HepG2 (cell line): Measurements from ENCODE around the gene PRR14. TPM values are rescaled to one million over a fixed set of nuclear protein-coding genes. Genes with fewer than 3 reads are reported as not detected.

Experiments
- ATAC-seq: fragments of 200-7000 bp; cut with Tn5 transposase; 3 replicates; pipeline ENCODE4 v1.9.1; 2020; ENCODE audit warnings: mild to moderate bottlenecking, moderate library complexity
- BruUV-seq: library from RNA; stranded (reverse); fragments of 400-500 nt; replicated peaks from 2 replicates; lab custom pipeline; 2021; lab: Mats Ljungman, UMichigan
- CTCF ChIA-PET: fragments of 300-600 bp; formaldehyde crosslinking; extraction: SDS; loops from one replicate; lab custom pipeline; 2021; ENCODE audit warnings: low total read pairs, inconsistent platforms, low intra/inter-chr PET ratio; lab: Yijun Ruan, JAX
- POLR2A ChIA-PET: fragments of 350-600 bp; sonication (Branson Sonifier 250); formaldehyde crosslinking; loops from one replicate; lab custom pipeline; 2020; ENCODE audit warnings: antibody characterized with exemption, inconsistent platforms; lab: Yijun Ruan, JAX
- DNase-seq: peaks from one replicate; pipeline ENCODE4 v3.0.0-alpha.2; 2015; ENCODE audit warnings: low spot score
- FAIRE-seq: peaks from 3 replicates; lab custom pipeline; 2011; peaks lifted over from hg19 to GRCh38; lab: Jason Lieb, UNC
- H2AFZ ChIP-seq: one replicate; pipeline ENCODE4 v1.6.1; 2011; ENCODE audit warnings: low read length, inconsistent platforms
- H3K27ac ChIP-seq: fragments of 300-600 bp; 3 replicates; pipeline ENCODE4 v1.8.0; 2011; ENCODE audit warnings: mixed run types, mild to moderate bottlenecking, mixed read lengths, low read length, inconsistent platforms; ENCODE audit not compliant: insufficient read depth; ENCODE audit errors: extremely low read length
- H3K27me3 ChIP-seq, 2 experiments: fragments of 200-600 bp in 1 of 2; 2 replicates in 1 of 2; 3 replicates in 1 of 2; pipeline versions ENCODE4 v1.6.0 to v1.8.0; 2011; ENCODE audit warnings: low read length in 2 of 2, mild to moderate bottlenecking in 2 of 2, moderate library complexity in 2 of 2, inconsistent platforms in 1 of 2; ENCODE audit not compliant: insufficient read depth in 2 of 2, control insufficient read depth in 1 of 2
- H3K36me3 ChIP-seq, 2 experiments: fragments of 200-600 bp in 1 of 2; replicated peaks in 1 of 2; 2 replicates in 1 of 2; 3 replicates in 1 of 2; pipeline versions ENCODE4 v1.5.1 to v1.8.0; 2011; ENCODE audit warnings: low read length in 2 of 2, inconsistent platforms in 1 of 2; ENCODE audit not compliant: insufficient read depth in 2 of 2, control insufficient read depth in 1 of 2
- H3K4me1 ChIP-seq: 2 replicates; pipeline ENCODE4 v1.5.1; 2012; ENCODE audit warnings: low read length, inconsistent platforms; ENCODE audit not compliant: insufficient read depth
- H3K4me2 ChIP-seq: 2 replicates; pipeline ENCODE4 v1.6.0; 2011; ENCODE audit warnings: low read depth, low read length, inconsistent platforms
- H3K4me3 ChIP-seq, 3 experiments: fragments of 200-600 bp in 1 of 3; sonication (generic), shearing (Covaris generic) in 1 of 3; replicated peaks in 1 of 3; 2 replicates each; pipeline ENCODE4 v1.5.1; 2011 to 2016; ENCODE audit warnings: low read length in 3 of 3, inconsistent platforms in 2 of 3, low read depth in 2 of 3, mild to moderate bottlenecking in 2 of 3, control low read depth in 1 of 3, mixed read lengths in 1 of 3; ENCODE audit not compliant: insufficient read depth in 1 of 3
- H3K79me2 ChIP-seq: one replicate; pipeline ENCODE4 v1.6.1; 2011; ENCODE audit warnings: low read length, inconsistent platforms; ENCODE audit not compliant: insufficient read depth
- H3K9ac ChIP-seq: 2 replicates; pipeline ENCODE4 v1.6.0; 2011; ENCODE audit warnings: mild to moderate bottlenecking, low read depth, low read length, inconsistent platforms; ENCODE audit not compliant: insufficient read depth
- H3K9me3 ChIP-seq: 2 replicates; pipeline ENCODE4 v1.5.1; 2012; ENCODE audit warnings: mild to moderate bottlenecking, low read length
- H4K20me1 ChIP-seq: 2 replicates; pipeline ENCODE4 v1.6.0; 2011; ENCODE audit warnings: inconsistent platforms, mild to moderate bottlenecking, low read length, moderate library complexity; ENCODE audit not compliant: insufficient read depth
- DNMT3B ChIP-seq: conservative IDR thresholded peaks from 2 replicates; pipeline ENCODE4 v1.6.1; 2016; ENCODE audit warnings: missing biosample characterization, control low read depth
- DRAP1 ChIP-seq: IDR thresholded peaks from 2 replicates; pipeline ENCODE4 v1.6.1; 2016; ENCODE audit warnings: missing genetic modification reagents, missing compliant biosample characterization
- EHMT2 ChIP-seq: fragments of 200-600 bp; sonication (generic); IDR thresholded peaks from 2 replicates; pipeline ENCODE4 v1.7.0; 2017; ENCODE audit warnings: antibody characterized with exemption, low read depth, low read length, borderline replicate concordance
- HNRNPH1 ChIP-seq: fragments of 200-400 bp; formaldehyde crosslinking; optimal IDR thresholded peaks from 2 replicates; pipeline ENCODE3; 2017; ENCODE audit warnings: mild to moderate bottlenecking, low read depth, low read length
- HNRNPL ChIP-seq: fragments of 200-400 bp; formaldehyde crosslinking; IDR thresholded peaks from 2 replicates; pipeline ENCODE4 v1.6.1; 2017; ENCODE audit warnings: mild to moderate bottlenecking, low read depth, low read length
- IKZF4 ChIP-seq: sonication (generic); formaldehyde crosslinking; IDR thresholded peaks from 2 replicates; pipeline ENCODE4 v1.5.1; 2020; ENCODE audit warnings: borderline replicate concordance, mild to moderate bottlenecking, low read depth, missing genetic modification reagents; ENCODE audit errors: not compliant biosample characterization
- MATR3 ChIP-seq: sonication (generic); formaldehyde crosslinking; IDR thresholded peaks from 2 replicates; pipeline ENCODE4 v1.4.0; 2020; ENCODE audit warnings: missing genetic modification reagents
- NCOR1 ChIP-seq: fragments of 200-600 bp; sonication (generic); IDR thresholded peaks from 2 replicates; pipeline ENCODE4 v1.7.0; 2017; ENCODE audit warnings: antibody characterized with exemption, low read length, borderline replicate concordance
- NFATC3 ChIP-seq: sonication (generic); formaldehyde crosslinking; IDR thresholded peaks from 2 replicates; pipeline ENCODE4 v1.5.1; 2020; ENCODE audit warnings: mild to moderate bottlenecking, missing genetic modification reagents
- NFE2 ChIP-seq: sonication (generic); formaldehyde crosslinking; IDR thresholded peaks from 2 replicates; pipeline ENCODE4 v1.4.0; 2020; ENCODE audit warnings: missing genetic modification reagents
- NFE2L1 ChIP-seq: sonication (generic); formaldehyde crosslinking; IDR thresholded peaks from 2 replicates; pipeline ENCODE4 v1.4.0; 2020; ENCODE audit warnings: missing genetic modification reagents, mild to moderate bottlenecking, borderline replicate concordance
- NFYC ChIP-seq: IDR thresholded peaks from 2 replicates; pipeline ENCODE4 v1.6.1; 2016; ENCODE audit warnings: missing genetic modification reagents, missing compliant biosample characterization
- ZNF3 ChIP-seq: IDR thresholded peaks from 2 replicates; pipeline ENCODE4 v1.7.0; 2017; ENCODE audit warnings: inconsistent platforms
- ZNF350 ChIP-seq: sonication (generic); formaldehyde crosslinking; IDR thresholded peaks from 2 replicates; pipeline ENCODE4 v1.4.0; 2020; ENCODE audit warnings: mild to moderate bottlenecking, low read depth, missing genetic modification reagents, borderline replicate concordance
- ZNF501 ChIP-seq: sonication (generic); formaldehyde crosslinking; IDR thresholded peaks from 2 replicates; pipeline ENCODE4 v1.5.1; 2020; ENCODE audit warnings: mild to moderate bottlenecking, moderate library complexity, missing genetic modification reagents
- ZNF678 ChIP-seq: sonication (generic); formaldehyde crosslinking; IDR thresholded peaks from 2 replicates; pipeline ENCODE4 v1.4.0; 2020; ENCODE audit warnings: mild to moderate bottlenecking, missing genetic modification reagents
- ZNF691 ChIP-seq: sonication (generic); formaldehyde crosslinking; IDR thresholded peaks from 2 replicates; pipeline ENCODE4 v1.4.0; 2020; ENCODE audit warnings: missing genetic modification reagents, low read depth, mild to moderate bottlenecking, borderline replicate concordance
- ZNF710 ChIP-seq: sonication (generic); formaldehyde crosslinking; IDR thresholded peaks from 2 replicates; pipeline ENCODE4 v1.5.0; 2020; ENCODE audit warnings: mild to moderate bottlenecking, missing genetic modification reagents, borderline replicate concordance
- ZNF713 ChIP-seq: sonication (generic); formaldehyde crosslinking; IDR thresholded peaks from 2 replicates; pipeline ENCODE4 v1.4.0; 2020; ENCODE audit warnings: mild to moderate bottlenecking, missing genetic modification reagents
- ZNF768 ChIP-seq: sonication (generic); formaldehyde crosslinking; IDR thresholded peaks from 2 replicates; pipeline ENCODE4 v1.4.0; 2020; ENCODE audit warnings: missing genetic modification reagents
- WGBS: methylation state at CpG from one replicate; pipeline ENCODE4 v1.1.6; 2017; ENCODE audit warnings: low lambda C conversion rate; 5-methylcytosine and 5-hydroxymethylcytosine counted together
- in situ Hi-C: cut with HindIII; loops from 2 replicates; pipeline ENCODE4 v1.10.0; 2017; ENCODE audit warnings: low pct_unique_long_range_greater_than_20kb; ENCODE audit not compliant: extremely low pct_ligation_motif_present
- intact Hi-C: fragments of 100-400 bp; cut with micrococcal nuclease; formaldehyde crosslinking; loops from one replicate; pipeline ENCODE4 v1.10.0; 2022; ENCODE audit not compliant: unreplicated experiment
- polyA plus RNA-seq, 8 experiments: library from polyadenylated mRNA; depleted of rRNA in 3 of 8; stranded (reverse) in 7 of 8; unstranded in 1 of 8; fragments of >200 nt; fragmentation: Illumina TruSeq in 4 of 8; extraction: Trizol in 4 of 8; gene quantifications; 2 replicates each; pipeline versions ENCODE4 v1.2.1 to v1.2.3, GENCODE V29; 2011 to 2016; ENCODE audit warnings: low read depth in 4 of 8, missing spikeins in 1 of 8, mixed read lengths in 1 of 8; ENCODE audit not compliant: insufficient read depth in 1 of 8
- total RNA-seq, 5 experiments: library from RNA; depleted of rRNA; stranded (reverse); fragments of >200 nt; fragmentation: Illumina TruSeq; extraction: Trizol; gene quantifications; 2 replicates each; pipeline ENCODE4 v1.2.3, GENCODE V29; 2016; ENCODE audit warnings: low read depth in 1 of 5

PRR14 gene
- total and polyA plus RNA-seq, 2 of the 13 experiments (the other 11 are each of a cell fraction or from before 2014, with no cell fraction given): 8.4 to 11.0 TPM

GRCh38 chr16:30657866-30658730, 7.3 kb downstream of the PRR14 start, which contains the start of gene FBRS:
TSS of gene FBRS (plus strand) at chr16:30658431. CDS start at chr16:30659519, 1,088 bp downstream.
- WGBS: under 1% methylated on average over 34 of the region's 86 CpGs
- FAIRE-seq: peak; percentile 97
- no peak within 1 kb of the TSS for H2AFZ ChIP-seq
- peak; percentile 65; the same call in 1 of the 2 replicates for TF ChIP-seq ZNF678 (CRISPR knock-in tag)
- no peak for TF ChIP-seq NFATC3 (CRISPR knock-in tag)
- peak; percentile 85; the same call in 1 of the 2 replicates for TF ChIP-seq ZNF710
- peak; percentile 90 for TF ChIP-seq HNRNPH1
- TF ChIP-seq HNRNPL: peak; percentile 57; the same call in 1 of the 2 replicates
- TF ChIP-seq DRAP1 (CRISPR knock-in tag): peak; percentile 86
- TF ChIP-seq NFYC (CRISPR knock-in tag): peak; percentile 92
- TF ChIP-seq ZNF3 (CRISPR knock-in tag): peak; percentile 5; the same call in 1 of the 2 replicates
- TF ChIP-seq NCOR1: peak; percentile 57; the same call in 1 of the 2 replicates
- TF ChIP-seq ZNF768: 0 out of 2 replicates have a peak, but pooled peaks have one; percentile 51
- 0 out of 2 replicates have a peak, but pooled peaks have one; percentile 0 for TF ChIP-seq NFE2 (CRISPR knock-in tag)
- peak; percentile 47 for TF ChIP-seq ZNF691 (CRISPR knock-in tag)
- TF ChIP-seq EHMT2: no peak
- TF ChIP-seq DNMT3B (CRISPR knock-in tag): no peak
- no peak for TF ChIP-seq IKZF4 (CRISPR knock-in tag)
- TF ChIP-seq ZNF501 (CRISPR knock-in tag): peak; percentile 77
- TF ChIP-seq ZNF713 (CRISPR knock-in tag): peak; percentile 21; the same call in 1 of the 2 replicates
- TF ChIP-seq MATR3 (CRISPR knock-in tag): no peak
- TF ChIP-seq ZNF350: peak; percentile 78
- no peak for TF ChIP-seq NFE2L1 (CRISPR knock-in tag)

More at GRCh38 chr16:30657866-30658730, 7.3 kb downstream of the PRR14 start, which contains the start of gene FBRS:
- Histone ChIP-seq H3K4me3 (peak within 1 kb of the TSS; percentile 78 to 89 (median 82)), H3K9me3 (no peaks in the 10 kb centered on the region), H3K4me2 (peak within 1 kb of the TSS; percentile 92), H3K4me1 (peaks cover 36% of the 10 kb centered on the region), H3K79me2 (peaks cover 37% of the 10 kb centered on the region), H3K27me3 (no peaks in the 10 kb centered on the region; a peak in 1 of 5 replicates), H3K36me3 (peaks cover 28 to 54% of the 10 kb centered on the region in 2 experiments), H3K9ac (peak within 1 kb of the TSS; percentile 91), H4K20me1 (peaks cover 24% of the 10 kb centered on the region; the same call in 1 of the 2 replicates), H3K27ac (peak within 1 kb of the TSS; percentile 93)
- POLR2A ChIA-PET: interaction anchor here (0.6 to 2.2 kb wide), 38 partner anchors 8 to 593 kb away, joined by 3 to 18 read pairs (median 6); partner anchors contain the start of genes ALDOA, CD2BP2, DCTPP1 and FBXL19
- DNase-seq: peak; percentile 100
- intact Hi-C loops (loop anchor here (1.0 to 10.0 kb wide), 4 partner anchors 24 to 573 kb away; partner anchors contain the start of gene ZNF768), in situ Hi-C loops (loop anchor here (25.0 kb wide), 1 partner anchor 846 kb away; the partner anchor contains the start of genes MAZ, MVP, PAGR1 and PRRT2)
- no TSS peak for BruUV-seq
- CTCF ChIA-PET: interaction anchor here (1.2 to 1.4 kb wide), 2 partner anchors 30 to 36 kb away, joined by 3 to 4 read pairs; no protein-coding TSS in a partner anchor
- ATAC-seq: peak; percentile 85
